Breast epithelium (tissue), 4 donors: ENCODE results near the gene NEURL1. TPM values are rescaled to one million over a fixed set of nuclear protein-coding genes. Genes with fewer than 3 reads are reported as not detected.

Source experiments
- DNase-seq, 2 donors: peaks; one replicate each; pipeline ENCODE4 v3.0.0-alpha.2; 2019; ENCODE audit warnings: low spot score in 2 of 2
- H3K27ac ChIP-seq, 2 donors: fragments of 200-600 bp; sonication (generic) in 1 of 2; one replicate each; pipeline ENCODE4 v1.5.1; 2016 to 2019; ENCODE audit warnings: mild to moderate bottlenecking in 1 of 2
- H3K27me3 ChIP-seq, 2 donors: fragments of 200-600 bp; sonication (generic) in 1 of 2; one replicate each; pipeline versions ENCODE4 v1.5.1 to v1.6.0; 2017 to 2019; ENCODE audit warnings: control low read depth in 1 of 2, mild to moderate bottlenecking in 1 of 2
- H3K36me3 ChIP-seq: fragments of 200-600 bp; one replicate; pipeline ENCODE4 v1.5.1; 2019
- H3K4me1 ChIP-seq, 2 donors: fragments of 200-600 bp; sonication (generic); one replicate each; pipeline ENCODE4 v1.5.1; 2016 to 2019; ENCODE audit warnings: control low read depth in 1 of 2
- H3K4me3 ChIP-seq, 3 donors: fragments of 200-600 bp; sonication (generic); 1 replicate in 2 of 3; 2 replicates in 1 of 3; pipeline ENCODE4 v1.5.1; 2016 to 2019; ENCODE audit warnings: mild to moderate bottlenecking in 3 of 3, moderate library complexity in 2 of 3
- H3K9me3 ChIP-seq, 2 donors: fragments of 200-600 bp; sonication (generic) in 1 of 2; one replicate each; pipeline ENCODE4 v1.5.1; 2016 to 2019; ENCODE audit warnings: control low read depth in 1 of 2
- POLR2A ChIP-seq: fragments of 450-650 bp; IDR thresholded peaks from one replicate; pipeline ENCODE4 v1.6.1; 2016; ENCODE audit warnings: antibody characterized with exemption, mild to moderate bottlenecking, moderate library complexity
- POLR2AphosphoS5 ChIP-seq, 3 donors: sonication (generic); formaldehyde crosslinking; IDR thresholded peaks; one replicate each; pipeline ENCODE4 v1.6.1; 2017; ENCODE audit warnings: antibody characterized with exemption in 3 of 3
- intact Hi-C: fragments of 100-400 bp; cut with DNase I; formaldehyde crosslinking; loops from one replicate; pipeline ENCODE4 v1.15.1; 2023; ENCODE audit warnings: low total_unique reads
- total RNA-seq, 3 donors: library from RNA; depleted of rRNA; stranded (reverse); fragments of >200 nt; gene quantifications; one replicate each; pipeline ENCODE4 v1.1.0, GENCODE V29; 2016
- TF ChIP-seq, protein P1 (sequence below), 3 donors: fragments of 450-650 bp; IDR thresholded peaks; one replicate each; pipeline ENCODE4 v1.5.1; 2016 to 2017; ENCODE audit warnings: antibody characterized with exemption in 3 of 3, mild to moderate bottlenecking in 3 of 3, moderate library complexity in 3 of 3

The NEURL1 gene
- total RNA-seq, 3 donors from 2014 or later: 0.16 to 1.5 (median 0.33) TPM

GRCh38 chr10:103475437-103475836 is 18.1 kb upstream of the NEURL1 start:
- H3K4me3 ChIP-seq: no peak overlapping the region
- no peak overlapping the region for H3K27ac ChIP-seq
- H3K36me3 ChIP-seq: no peaks in the 10 kb centered on the region
- no peaks in the 10 kb centered on the region for H3K27me3 ChIP-seq
- TF ChIP-seq POLR2A: no peak
- TF ChIP-seq POLR2AphosphoS5 (IDR thresholded peaks at IDR 0.05): no peak
- intact Hi-C loops: no loop called here
- no peaks in the 10 kb centered on the region for H3K4me1 ChIP-seq
- no peak for DNase-seq
- H3K9me3 ChIP-seq: no peaks in the 10 kb centered on the region

- DNase-seq: no peak
- H3K9me3 ChIP-seq: no peaks in the 10 kb centered on the region
- intact Hi-C loops: no loop called here
- H3K27ac ChIP-seq: no peak overlapping the region
- H3K36me3 ChIP-seq: no peaks in the 10 kb centered on the region
- H3K4me1 ChIP-seq: no peaks in the 10 kb centered on the region
- no peak overlapping the region for H3K4me3 ChIP-seq
- no peaks in the 10 kb centered on the region for H3K27me3 ChIP-seq
- TF ChIP-seq, protein P1, sequence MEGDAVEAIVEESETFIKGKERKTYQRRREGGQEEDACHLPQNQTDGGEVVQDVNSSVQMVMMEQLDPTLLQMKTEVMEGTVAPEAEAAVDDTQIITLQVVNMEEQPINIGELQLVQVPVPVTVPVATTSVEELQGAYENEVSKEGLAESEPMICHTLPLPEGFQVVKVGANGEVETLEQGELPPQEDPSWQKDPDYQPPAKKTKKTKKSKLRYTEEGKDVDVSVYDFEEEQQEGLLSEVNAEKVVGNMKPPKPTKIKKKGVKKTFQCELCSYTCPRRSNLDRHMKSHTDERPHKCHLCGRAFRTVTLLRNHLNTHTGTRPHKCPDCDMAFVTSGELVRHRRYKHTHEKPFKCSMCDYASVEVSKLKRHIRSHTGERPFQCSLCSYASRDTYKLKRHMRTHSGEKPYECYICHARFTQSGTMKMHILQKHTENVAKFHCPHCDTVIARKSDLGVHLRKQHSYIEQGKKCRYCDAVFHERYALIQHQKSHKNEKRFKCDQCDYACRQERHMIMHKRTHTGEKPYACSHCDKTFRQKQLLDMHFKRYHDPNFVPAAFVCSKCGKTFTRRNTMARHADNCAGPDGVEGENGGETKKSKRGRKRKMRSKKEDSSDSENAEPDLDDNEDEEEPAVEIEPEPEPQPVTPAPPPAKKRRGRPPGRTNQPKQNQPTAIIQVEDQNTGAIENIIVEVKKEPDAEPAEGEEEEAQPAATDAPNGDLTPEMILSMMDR (IDR thresholded peaks at IDR 0.05): no peak
- TF ChIP-seq POLR2A: no peak
Measured at GRCh38 chr10:103476046-103476768, 17.3 kb upstream of the NEURL1 start.

- H3K4me3 ChIP-seq: no peak overlapping the region
- H3K4me1 ChIP-seq: no peaks in the 10 kb centered on the region
- DNase-seq: no peak
- H3K27ac ChIP-seq: no peak overlapping the region
- H3K27me3 ChIP-seq: no peaks in the 10 kb centered on the region
- H3K9me3 ChIP-seq: no peaks in the 10 kb centered on the region
- intact Hi-C loops: no loop called here
- TF ChIP-seq POLR2A (no peak), POLR2AphosphoS5 (IDR thresholded peaks at IDR 0.05) (no peak)
- TF ChIP-seq, protein P1 (IDR thresholded peaks at IDR 0.05): no peak
- no peaks in the 10 kb centered on the region for H3K36me3 ChIP-seq
Measured at GRCh38 chr10:103478671-103479070, 14.8 kb upstream of the NEURL1 start.

GRCh38 chr10:103479135-103479534 is 14.4 kb upstream of the NEURL1 start, which contains the start of gene CALHM3:
Gene CALHM3 (minus strand): TSS chr10:103479240. CDS start chr10:103479032, 208 bp downstream.
- no peaks in the 10 kb centered on the region for H3K9me3 ChIP-seq
- H3K27ac ChIP-seq: no peak within 1 kb of the TSS
- H3K4me3 ChIP-seq: no peak within 1 kb of the TSS
- TF ChIP-seq POLR2A (no peak), POLR2AphosphoS5 (IDR thresholded peaks at IDR 0.05) (no peak)
- TF ChIP-seq, protein P1 (IDR thresholded peaks at IDR 0.05): no peak
- DNase-seq: no peak
- no peaks in the 10 kb centered on the region for H3K36me3 ChIP-seq
- intact Hi-C loops: no loop called here
- no peaks in the 10 kb centered on the region for H3K27me3 ChIP-seq
- H3K4me1 ChIP-seq: no peaks in the 10 kb centered on the region

- intact Hi-C loops: no loop called here
- no peak overlapping the region for H3K27ac ChIP-seq
Measured at GRCh38 chr10:103480521-103480920, 13.0 kb upstream of the NEURL1 start.

More at GRCh38 chr10:103480521-103480920, 13.0 kb upstream of the NEURL1 start:
- Histone ChIP-seq H3K4me3 (no peak overlapping the region), H3K27me3 (no peaks in the 10 kb centered on the region), H3K9me3 (no peaks in the 10 kb centered on the region), H3K4me1 (no peaks in the 10 kb centered on the region), H3K36me3 (no peaks in the 10 kb centered on the region)
- TF ChIP-seq, protein P1 (IDR thresholded peaks at IDR 0.05): no peak
- no peak for TF ChIP-seq POLR2AphosphoS5 (IDR thresholded peaks at IDR 0.05)
- TF ChIP-seq POLR2A: no peak
- no peak for DNase-seq
